Measurements from ENCODE around the gene CKM.

CKM gene

DNA sequence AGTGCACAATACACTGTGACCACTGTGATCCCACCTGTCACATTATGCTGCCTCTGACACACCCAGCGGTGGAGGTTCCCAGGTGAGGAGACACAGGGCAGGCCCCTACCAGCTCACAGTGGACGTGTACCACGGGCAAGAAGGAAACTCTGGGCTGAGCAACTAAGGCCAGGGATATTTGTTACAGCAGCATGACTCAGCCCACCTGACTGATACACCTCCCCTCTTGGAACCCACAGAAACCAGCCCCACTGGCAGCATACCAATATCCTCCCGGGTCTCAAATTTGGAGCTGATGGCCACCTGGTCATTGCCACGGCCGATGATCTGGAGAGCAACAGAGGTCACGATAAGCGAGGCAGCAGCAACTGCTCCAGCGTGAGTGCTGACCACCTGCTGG lies 32.7 kb upstream of the CKM start:
- Histone ChIP-seq H4K91ac (ENCODE audit: low read length) (no peak overlapping the region), H3K27me3 (ENCODE audit: control insufficient read depth in 1 of 2, insufficient read depth in 1 of 2, low read length in 2 of 2) (no peaks in the 10 kb centered on the region)

DNA sequence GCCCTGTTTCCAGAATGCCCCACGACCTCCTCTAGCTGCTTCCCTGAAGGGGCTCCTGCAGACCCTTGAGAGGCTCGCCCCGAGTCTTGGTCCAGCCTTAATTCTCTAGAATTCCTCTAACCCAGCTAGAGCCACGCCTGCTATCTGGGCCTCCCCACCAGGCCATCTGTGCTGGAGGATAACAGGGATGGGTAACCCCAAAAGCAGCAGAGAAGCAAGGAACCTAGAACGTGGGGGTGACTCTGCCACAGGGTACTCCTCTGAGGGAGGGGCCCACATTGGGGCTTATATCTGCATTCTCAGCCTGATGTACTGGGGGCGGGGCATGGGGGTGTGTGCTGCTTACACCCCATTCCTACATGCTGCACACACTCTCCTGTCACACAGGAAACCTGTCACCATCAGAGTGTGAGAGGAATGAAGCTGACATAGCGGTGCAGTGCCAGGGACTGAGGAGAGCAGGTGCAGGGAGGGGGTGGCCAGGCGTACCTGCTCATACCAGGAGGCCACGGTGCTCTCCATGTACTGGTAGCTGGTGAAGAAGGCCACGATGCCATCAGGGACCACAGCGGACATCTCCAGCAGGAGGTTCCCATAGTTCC lies 31.7 kb upstream of the CKM start:
- H3K4me3 ChIP-seq (ENCODE audit: insufficient read depth in 1 of 2, low read depth in 1 of 2, low read length in 2 of 2): no peak overlapping the region
- H4K91ac ChIP-seq (ENCODE audit: low read length): no peak overlapping the region
- no peak overlapping the region for H2BK12ac ChIP-seq (ENCODE audit: low read length in 2 of 2)
- no peaks in the 10 kb centered on the region for H3K27me3 ChIP-seq (ENCODE audit: control insufficient read depth in 1 of 2, insufficient read depth in 1 of 2, low read length in 2 of 2)
- no peak overlapping the region for H2BK120ac ChIP-seq (ENCODE audit: low read depth, low read length)
- no peaks in the 10 kb centered on the region for H3K9me3 ChIP-seq (ENCODE audit: control insufficient read depth, low read length)
- no peak overlapping the region for H3K18ac ChIP-seq (ENCODE audit: low read depth in 1 of 2, low read length in 2 of 2)
- no peak overlapping the region for H2AK5ac ChIP-seq (ENCODE audit: low read length, severe bottlenecking)
- H3K4ac ChIP-seq (ENCODE audit: low read depth in 1 of 2, low read length in 2 of 2): no peak overlapping the region
- peaks cover 80 to 96% of the 10 kb centered on the region in 2 experiments for H3K36me3 ChIP-seq (ENCODE audit: control insufficient read depth in 1 of 2, insufficient read depth in 2 of 2, low read depth in 1 of 2, low read length in 2 of 2)
- 98% methylated on average over 11 of the region's 11 CpGs for WGBS
- H3K9ac ChIP-seq (ENCODE audit: low read length): no peak overlapping the region
- no peaks in the 10 kb centered on the region for H3K4me1 ChIP-seq (ENCODE audit: control insufficient read depth, insufficient read depth, low read depth, low read length)
- H4K8ac ChIP-seq (ENCODE audit: low read length): no peak overlapping the region
- DNase-seq: no peak
- H2BK15ac ChIP-seq (ENCODE audit: low read depth, poor library complexity, severe bottlenecking): no peak overlapping the region
- H3K4me2 ChIP-seq (ENCODE audit: low read length, poor library complexity, severe bottlenecking): no peak overlapping the region
- peaks cover 22% of the 10 kb centered on the region for H3K79me1 ChIP-seq (replicated peaks; ENCODE audit: low read length, poor library complexity, severe bottlenecking)
- no peak overlapping the region for H3K23ac ChIP-seq (ENCODE audit: low read length in 2 of 2)
- H2AFZ ChIP-seq (ENCODE audit: low read depth, low read length): no peak overlapping the region
- H2BK5ac ChIP-seq (ENCODE audit: low read depth, low read length, poor library complexity, severe bottlenecking): no peak overlapping the region
- H3K14ac ChIP-seq (ENCODE audit: low read length in 2 of 2): no peak overlapping the region
- no peak overlapping the region for H3K27ac ChIP-seq (ENCODE audit: low read length, poor library complexity, severe bottlenecking)

More for the DNA sequence above, 32.7 kb upstream of the CKM start:
- H4K8ac ChIP-seq (ENCODE audit: low read length): no peak overlapping the region
- H3K4me2 ChIP-seq (ENCODE audit: low read length, poor library complexity, severe bottlenecking): no peak overlapping the region
- no peak overlapping the region for H3K9ac ChIP-seq (ENCODE audit: low read length)
- no peak overlapping the region for H3K27ac ChIP-seq (ENCODE audit: low read length, poor library complexity, severe bottlenecking)
- no peak overlapping the region for H2BK12ac ChIP-seq (ENCODE audit: low read length in 2 of 2)
- H2AK5ac ChIP-seq (ENCODE audit: low read length, severe bottlenecking): no peak overlapping the region
- DNase-seq: no peak
- H2AFZ ChIP-seq (ENCODE audit: low read depth, low read length): no peak overlapping the region
- no peak overlapping the region for H3K23ac ChIP-seq (ENCODE audit: low read length in 2 of 2)
- no peak overlapping the region for H3K18ac ChIP-seq (ENCODE audit: low read depth in 1 of 2, low read length in 2 of 2)
- H2BK15ac ChIP-seq (ENCODE audit: low read depth, poor library complexity, severe bottlenecking): no peak overlapping the region
- H3K36me3 ChIP-seq (ENCODE audit: control insufficient read depth in 1 of 2, insufficient read depth in 2 of 2, low read depth in 1 of 2, low read length in 2 of 2): peaks cover 84 to 91% of the 10 kb centered on the region in 2 experiments
- no peak overlapping the region for H3K14ac ChIP-seq (ENCODE audit: low read length in 2 of 2)
- H3K79me1 ChIP-seq (replicated peaks; ENCODE audit: low read length, poor library complexity, severe bottlenecking): peaks cover 24% of the 10 kb centered on the region
- WGBS: 99% methylated on average over 9 of the region's 9 CpGs
- H3K4me3 ChIP-seq (ENCODE audit: insufficient read depth in 1 of 2, low read depth in 1 of 2, low read length in 2 of 2): no peak overlapping the region
- H3K9me3 ChIP-seq (ENCODE audit: control insufficient read depth, low read length): no peaks in the 10 kb centered on the region
- no peak overlapping the region for H2BK5ac ChIP-seq (ENCODE audit: low read depth, low read length, poor library complexity, severe bottlenecking)
- no peak overlapping the region for H2BK120ac ChIP-seq (ENCODE audit: low read depth, low read length)
- no peak overlapping the region for H3K4ac ChIP-seq (ENCODE audit: low read depth in 1 of 2, low read length in 2 of 2)
- no peaks in the 10 kb centered on the region for H3K4me1 ChIP-seq (ENCODE audit: control insufficient read depth, insufficient read depth, low read depth, low read length)

DNA sequence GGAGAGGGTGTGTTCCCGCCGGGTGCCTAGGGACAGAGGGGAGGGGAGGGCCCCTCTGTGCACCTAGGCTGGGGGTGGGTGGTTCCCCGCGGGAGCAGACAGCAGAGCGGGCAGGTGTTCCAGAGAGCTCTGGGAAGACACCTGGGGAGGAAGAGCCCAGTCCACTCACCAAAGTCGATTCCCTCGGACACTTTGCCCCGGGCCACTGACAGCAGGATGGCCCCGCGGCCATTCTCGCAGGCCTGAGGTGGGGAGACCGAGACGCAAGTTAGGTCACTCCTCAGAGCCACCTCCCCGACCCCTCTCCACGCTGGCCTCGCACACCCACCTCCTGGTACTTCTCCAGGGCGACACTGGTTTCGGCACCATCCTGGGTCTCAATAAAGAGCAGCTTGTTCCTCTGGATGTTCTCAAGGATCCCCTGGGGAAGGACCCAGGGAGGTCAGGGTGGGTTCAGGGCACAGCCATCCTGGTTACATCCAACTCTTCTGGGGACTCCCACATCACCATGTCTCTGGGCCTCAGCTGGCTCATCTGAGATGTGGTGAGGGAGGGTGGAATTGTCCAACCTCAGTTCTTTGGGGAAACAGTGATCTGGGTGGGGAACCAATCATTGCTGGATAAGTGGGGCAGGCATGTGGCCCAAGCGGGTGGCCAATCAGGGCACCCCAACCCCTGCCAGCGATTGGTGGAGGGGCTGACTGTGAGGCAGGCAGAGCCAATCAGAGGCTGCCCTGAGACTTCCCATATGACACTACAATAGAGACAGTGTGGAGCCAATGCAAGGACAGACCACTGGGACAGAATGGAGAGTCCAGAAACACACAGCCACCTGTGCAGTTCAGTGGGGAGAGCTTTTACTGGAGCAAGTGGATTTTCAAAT lies 30.5 kb upstream of the CKM start:
- H3K18ac ChIP-seq (ENCODE audit: low read depth in 1 of 2, low read length in 2 of 2): no peak overlapping the region
- no peak overlapping the region for H4K8ac ChIP-seq (ENCODE audit: low read length)
- no peak overlapping the region for H2BK120ac ChIP-seq (ENCODE audit: low read depth, low read length)
- H3K27ac ChIP-seq (ENCODE audit: low read length, poor library complexity, severe bottlenecking): no peak overlapping the region
- H2BK15ac ChIP-seq (ENCODE audit: low read depth, poor library complexity, severe bottlenecking): no peak overlapping the region
- H3K4me2 ChIP-seq (ENCODE audit: low read length, poor library complexity, severe bottlenecking): no peak overlapping the region
- H2BK12ac ChIP-seq (ENCODE audit: low read length in 2 of 2): no peak overlapping the region
- no peak overlapping the region for H3K4me3 ChIP-seq (ENCODE audit: insufficient read depth in 1 of 2, low read depth in 1 of 2, low read length in 2 of 2)
- DNase-seq: no peak
- no peak overlapping the region for H3K14ac ChIP-seq (ENCODE audit: low read length in 2 of 2)
- no peak overlapping the region for H2BK5ac ChIP-seq (ENCODE audit: low read depth, low read length, poor library complexity, severe bottlenecking)
- H4K91ac ChIP-seq (ENCODE audit: low read length): no peak overlapping the region
- H3K9ac ChIP-seq (ENCODE audit: low read length): no peak overlapping the region
- H3K23ac ChIP-seq (ENCODE audit: low read length in 2 of 2): no peak overlapping the region
- H2AK5ac ChIP-seq (ENCODE audit: low read length, severe bottlenecking): no peak overlapping the region
- no peaks in the 10 kb centered on the region for H3K9me3 ChIP-seq (ENCODE audit: control insufficient read depth, low read length)
- H2AFZ ChIP-seq (ENCODE audit: low read depth, low read length): no peak overlapping the region
- peaks cover 6% of the 10 kb centered on the region for H3K4me1 ChIP-seq (ENCODE audit: control insufficient read depth, insufficient read depth, low read depth, low read length)
- 98% methylated on average over 19 of the region's 20 CpGs for WGBS
- H3K4ac ChIP-seq (ENCODE audit: low read depth in 1 of 2, low read length in 2 of 2): no peak overlapping the region
- H3K36me3 ChIP-seq (ENCODE audit: control insufficient read depth in 1 of 2, insufficient read depth in 2 of 2, low read depth in 1 of 2, low read length in 2 of 2): peaks cover 69 to 89% of the 10 kb centered on the region in 2 experiments
- peaks cover 17% of the 10 kb centered on the region for H3K79me1 ChIP-seq (replicated peaks; ENCODE audit: low read length, poor library complexity, severe bottlenecking)
- H3K27me3 ChIP-seq (ENCODE audit: control insufficient read depth in 1 of 2, insufficient read depth in 1 of 2, low read length in 2 of 2): no peaks in the 10 kb centered on the region

DNA sequence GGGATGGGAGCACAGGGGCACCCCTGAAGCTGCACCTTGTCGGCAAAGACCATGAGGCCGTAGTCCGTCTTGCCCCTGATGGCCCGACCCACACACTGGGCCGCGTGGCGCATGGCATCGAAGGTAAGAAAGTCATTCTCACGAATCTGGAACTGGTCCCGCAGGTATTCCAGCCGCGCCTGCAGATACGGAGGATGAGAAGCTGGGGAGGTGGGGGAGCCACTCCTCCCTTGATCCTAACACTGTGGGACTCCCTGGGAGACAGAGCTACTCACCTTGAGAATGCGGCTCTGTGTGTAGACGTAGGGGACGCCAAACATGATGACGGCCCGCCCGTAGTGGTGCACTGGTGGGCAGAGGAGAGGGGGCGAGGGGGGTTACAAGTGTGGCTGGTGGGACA lies 29.8 kb upstream of the CKM start:
- Histone ChIP-seq H3K27ac (ENCODE audit: low read length, poor library complexity, severe bottlenecking) (no peak overlapping the region), H4K91ac (ENCODE audit: low read length) (no peak overlapping the region), H3K36me3 (ENCODE audit: control insufficient read depth in 1 of 2, insufficient read depth in 2 of 2, low read depth in 1 of 2, low read length in 2 of 2) (peaks cover 67 to 83% of the 10 kb centered on the region in 2 experiments), H3K23ac (ENCODE audit: low read length in 2 of 2) (no peak overlapping the region), H2AK5ac (ENCODE audit: low read length, severe bottlenecking) (no peak overlapping the region), H3K4ac (ENCODE audit: low read depth in 1 of 2, low read length in 2 of 2) (no peak overlapping the region), H3K79me1 (replicated peaks; ENCODE audit: low read length, poor library complexity, severe bottlenecking) (peaks cover 14% of the 10 kb centered on the region), H3K18ac (ENCODE audit: low read depth in 1 of 2, low read length in 2 of 2) (no peak overlapping the region), H3K9ac (ENCODE audit: low read length) (no peak overlapping the region), H3K4me3 (ENCODE audit: insufficient read depth in 1 of 2, low read depth in 1 of 2, low read length in 2 of 2) (no peak overlapping the region), H3K14ac (ENCODE audit: low read length in 2 of 2) (no peak overlapping the region), H3K4me1 (ENCODE audit: control insufficient read depth, insufficient read depth, low read depth, low read length) (peaks cover 6% of the 10 kb centered on the region), H3K9me3 (ENCODE audit: control insufficient read depth, low read length) (no peaks in the 10 kb centered on the region), H2BK12ac (ENCODE audit: low read length in 2 of 2) (no peak overlapping the region), H2BK120ac (ENCODE audit: low read depth, low read length) (no peak overlapping the region), H4K8ac (ENCODE audit: low read length) (no peak overlapping the region), H2AFZ (ENCODE audit: low read depth, low read length) (no peak overlapping the region), H3K4me2 (ENCODE audit: low read length, poor library complexity, severe bottlenecking) (no peak overlapping the region), H2BK15ac (ENCODE audit: low read depth, poor library complexity, severe bottlenecking) (no peak overlapping the region), H3K27me3 (ENCODE audit: control insufficient read depth in 1 of 2, insufficient read depth in 1 of 2, low read length in 2 of 2) (no peaks in the 10 kb centered on the region), H2BK5ac (ENCODE audit: low read depth, low read length, poor library complexity, severe bottlenecking) (no peak overlapping the region)
- WGBS: 96% methylated on average over 20 of the region's 20 CpGs
- DNase-seq: no peak
